Astrocyte of the cerebellum (primary cell): ENCODE data around the gene SDHAF1.

Experiments
- DNase-seq: peaks from one replicate; pipeline ENCODE4 v3.0.0-alpha.2; 2011; ENCODE audit warnings: low read depth
- H3K4me3 ChIP-seq: 2 replicates; pipeline ENCODE4 v1.5.1; 2011; ENCODE audit warnings: mild to moderate bottlenecking, low read depth, low read length, moderate library complexity
- in situ Hi-C: cut with HindIII; loops from 2 replicates; pipeline ENCODE4 v1.10.0; 2017; ENCODE audit warnings: low sequenced_read_pairs
- TF ChIP-seq, protein P1 (sequence below): IDR thresholded peaks from 2 replicates; pipeline ENCODE4 v1.5.1; 2012; ENCODE audit warnings: low read length, low read depth, moderate library complexity, mild to moderate bottlenecking; ENCODE audit errors: missing control alignments

Gene SDHAF1

GRCh38 chr19:36019061-36019670 lies 24.2 kb downstream of the SDHAF1 start:
- in situ Hi-C loops = no loop called here
- TF ChIP-seq, protein P1, sequence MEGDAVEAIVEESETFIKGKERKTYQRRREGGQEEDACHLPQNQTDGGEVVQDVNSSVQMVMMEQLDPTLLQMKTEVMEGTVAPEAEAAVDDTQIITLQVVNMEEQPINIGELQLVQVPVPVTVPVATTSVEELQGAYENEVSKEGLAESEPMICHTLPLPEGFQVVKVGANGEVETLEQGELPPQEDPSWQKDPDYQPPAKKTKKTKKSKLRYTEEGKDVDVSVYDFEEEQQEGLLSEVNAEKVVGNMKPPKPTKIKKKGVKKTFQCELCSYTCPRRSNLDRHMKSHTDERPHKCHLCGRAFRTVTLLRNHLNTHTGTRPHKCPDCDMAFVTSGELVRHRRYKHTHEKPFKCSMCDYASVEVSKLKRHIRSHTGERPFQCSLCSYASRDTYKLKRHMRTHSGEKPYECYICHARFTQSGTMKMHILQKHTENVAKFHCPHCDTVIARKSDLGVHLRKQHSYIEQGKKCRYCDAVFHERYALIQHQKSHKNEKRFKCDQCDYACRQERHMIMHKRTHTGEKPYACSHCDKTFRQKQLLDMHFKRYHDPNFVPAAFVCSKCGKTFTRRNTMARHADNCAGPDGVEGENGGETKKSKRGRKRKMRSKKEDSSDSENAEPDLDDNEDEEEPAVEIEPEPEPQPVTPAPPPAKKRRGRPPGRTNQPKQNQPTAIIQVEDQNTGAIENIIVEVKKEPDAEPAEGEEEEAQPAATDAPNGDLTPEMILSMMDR = no peak
- no peak for DNase-seq
- no peak overlapping the region for H3K4me3 ChIP-seq

- in situ Hi-C loops = no loop called here
- TF ChIP-seq, protein P1 = no peak
- DNase-seq = no peak
- H3K4me3 ChIP-seq = no peak overlapping the region
Observed at GRCh38 chr19:36023432-36023831, 28.4 kb downstream of the SDHAF1 start.

DNA sequence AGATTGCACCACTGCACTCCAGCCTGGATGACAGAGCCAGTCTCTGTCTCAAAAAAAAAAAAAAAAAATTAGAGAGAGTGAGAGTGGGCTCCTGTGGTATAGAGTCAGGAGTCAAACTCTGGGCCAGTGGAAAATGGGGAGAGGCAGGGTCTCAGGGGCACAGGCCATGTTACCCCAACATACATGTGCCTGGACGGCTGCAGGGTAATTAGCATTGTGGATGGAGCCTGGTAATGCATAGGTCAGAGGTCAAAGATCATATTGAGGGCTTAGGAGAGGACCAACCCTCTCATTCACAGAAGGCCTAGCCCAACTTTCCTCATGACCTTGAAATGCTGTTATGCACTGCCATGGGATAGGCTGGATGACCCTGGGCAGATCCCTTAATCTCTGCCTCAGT lies 30.6 kb downstream of the SDHAF1 start:
- in situ Hi-C loops = no loop called here

DNA sequence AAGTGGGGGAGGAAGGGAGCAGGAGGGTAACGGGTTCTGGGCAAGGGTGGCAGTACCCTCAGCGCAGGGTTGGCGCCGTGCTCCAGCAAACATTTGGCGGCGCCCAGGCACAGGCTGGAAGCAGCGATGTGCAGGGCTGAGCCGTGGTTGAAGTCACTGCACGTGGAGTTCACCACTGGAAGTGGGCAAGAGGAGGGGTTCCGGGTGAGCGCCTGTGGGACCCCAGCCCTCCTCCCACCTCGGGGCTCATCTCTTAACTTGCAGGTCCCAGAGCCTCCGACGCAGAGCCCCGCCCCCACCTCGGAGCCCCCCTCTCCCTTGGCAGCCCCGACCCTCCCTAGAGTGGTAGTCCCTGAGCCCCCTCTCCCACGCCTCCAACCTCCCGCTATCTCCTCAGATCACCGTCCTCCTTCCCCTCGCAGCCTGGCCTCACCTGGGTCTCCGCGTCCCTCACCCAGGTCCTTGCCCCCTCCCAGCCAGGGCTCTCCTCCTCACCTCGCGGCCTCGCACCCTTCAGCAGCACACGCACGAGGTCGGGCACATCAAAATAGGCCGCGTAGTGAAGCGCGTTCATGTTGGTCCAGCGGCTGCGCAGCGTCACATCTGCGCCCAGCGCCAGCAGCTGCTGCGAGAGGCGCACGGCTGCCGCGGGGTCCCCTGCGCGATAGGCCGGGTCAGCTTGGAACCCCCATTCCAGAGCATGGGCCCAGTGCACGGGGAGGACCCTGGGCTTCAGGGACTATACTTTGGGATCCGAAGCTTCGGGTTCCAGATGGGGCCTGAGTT lies 31.3 kb downstream of the SDHAF1 start:
- in situ Hi-C loops = no loop called here
- TF ChIP-seq, protein P1 = no peak
- no peak for DNase-seq
- no peak overlapping the region for H3K4me3 ChIP-seq

More for the DNA sequence above, 30.6 kb downstream of the SDHAF1 start:
- no peak overlapping the region for H3K4me3 ChIP-seq
- TF ChIP-seq, protein P1 = no peak
- no peak for DNase-seq

DNA sequence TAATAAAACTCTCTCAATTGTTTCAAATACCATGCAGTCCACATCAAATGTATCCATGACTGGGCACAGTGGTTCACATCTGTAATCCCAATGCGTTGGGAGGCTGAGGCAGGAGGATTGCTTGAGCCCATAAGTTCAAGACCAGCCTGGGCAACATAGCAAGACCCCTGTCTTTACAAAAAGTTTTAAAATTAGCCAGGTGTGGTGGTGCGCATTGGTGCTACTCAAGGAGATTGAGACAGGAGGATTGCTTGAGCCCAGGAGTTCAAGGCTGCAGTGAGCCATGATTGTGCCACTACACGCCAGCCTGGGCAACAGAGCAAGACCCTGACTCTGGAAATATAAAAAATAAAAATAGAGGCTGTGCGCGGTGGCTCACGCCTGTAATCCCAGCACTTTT lies 32.7 kb downstream of the SDHAF1 start:
- H3K4me3 ChIP-seq = no peak overlapping the region
- TF ChIP-seq, protein P1 = no peak
- in situ Hi-C loops = no loop called here
- DNase-seq = no peak

- no peak for DNase-seq
- in situ Hi-C loops = no loop called here
- no peak overlapping the region for H3K4me3 ChIP-seq
- TF ChIP-seq, protein P1 = no peak
Observed at GRCh38 chr19:36028313-36029041, 33.5 kb downstream of the SDHAF1 start.
